Esophagus squamous epithelium (tissue), 4 donors: Measurements from ENCODE around the gene SERGEF.

Experiments used
- POLR2A ChIP-seq, 4 donors: fragments of 450-650 bp; IDR thresholded peaks; one replicate each; pipeline ENCODE4 v1.6.1; 2017; ENCODE audit warnings: antibody characterized with exemption in 4 of 4, mild to moderate bottlenecking in 4 of 4, moderate library complexity in 3 of 4
- TF ChIP-seq, protein P1 (sequence below), 6 experiments: fragments of 450-650 bp in 4 of 6; fragments of 200-600 bp in 2 of 6; sonication (generic) in 2 of 6; IDR thresholded peaks; one replicate each; pipeline ENCODE4 v1.5.1; 2016 to 2019; ENCODE audit warnings: antibody characterized with exemption in 6 of 6, mild to moderate bottlenecking in 4 of 6, moderate library complexity in 4 of 6

DNA sequence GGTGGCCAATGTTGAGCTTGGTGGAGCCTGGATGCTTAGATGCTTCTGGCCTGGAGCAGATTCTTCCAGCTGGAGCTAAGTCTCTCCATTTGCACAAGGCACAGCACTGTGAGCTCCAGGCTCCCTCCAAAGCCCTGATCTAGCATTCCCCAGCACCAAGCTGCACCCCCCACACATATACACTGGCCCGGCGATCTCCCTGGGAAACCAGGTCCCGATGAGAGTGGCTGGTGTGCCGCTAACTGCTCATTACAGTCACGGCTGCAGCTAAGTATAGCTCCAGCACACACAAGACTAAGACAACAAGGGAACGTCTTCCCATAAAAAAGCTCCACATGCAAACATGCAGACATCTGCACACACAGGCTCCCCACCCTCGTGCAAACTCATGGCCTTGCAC, 260.7 kb downstream of the SERGEF start:
- TF ChIP-seq, protein P1, sequence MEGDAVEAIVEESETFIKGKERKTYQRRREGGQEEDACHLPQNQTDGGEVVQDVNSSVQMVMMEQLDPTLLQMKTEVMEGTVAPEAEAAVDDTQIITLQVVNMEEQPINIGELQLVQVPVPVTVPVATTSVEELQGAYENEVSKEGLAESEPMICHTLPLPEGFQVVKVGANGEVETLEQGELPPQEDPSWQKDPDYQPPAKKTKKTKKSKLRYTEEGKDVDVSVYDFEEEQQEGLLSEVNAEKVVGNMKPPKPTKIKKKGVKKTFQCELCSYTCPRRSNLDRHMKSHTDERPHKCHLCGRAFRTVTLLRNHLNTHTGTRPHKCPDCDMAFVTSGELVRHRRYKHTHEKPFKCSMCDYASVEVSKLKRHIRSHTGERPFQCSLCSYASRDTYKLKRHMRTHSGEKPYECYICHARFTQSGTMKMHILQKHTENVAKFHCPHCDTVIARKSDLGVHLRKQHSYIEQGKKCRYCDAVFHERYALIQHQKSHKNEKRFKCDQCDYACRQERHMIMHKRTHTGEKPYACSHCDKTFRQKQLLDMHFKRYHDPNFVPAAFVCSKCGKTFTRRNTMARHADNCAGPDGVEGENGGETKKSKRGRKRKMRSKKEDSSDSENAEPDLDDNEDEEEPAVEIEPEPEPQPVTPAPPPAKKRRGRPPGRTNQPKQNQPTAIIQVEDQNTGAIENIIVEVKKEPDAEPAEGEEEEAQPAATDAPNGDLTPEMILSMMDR (IDR thresholded peaks at IDR 0.05), result no peak
- no peak for TF ChIP-seq POLR2A (IDR thresholded peaks at IDR 0.05)
